Upper lobe of left lung (tissue), 6 donors: ENCODE measurements around the gene SGCA. TPM values are rescaled to one million over a fixed set of nuclear protein-coding genes. Genes with fewer than 3 reads are reported as not detected.

Experiments
- ATAC-seq, 2 donors: fragments of 200-7000 bp; cut with Tn5 transposase; one replicate each; pipeline ENCODE4 v1.9.1; 2022; ENCODE audit warnings: mild to moderate bottlenecking in 2 of 2, moderate library complexity in 2 of 2; ENCODE audit not compliant: low FRiP score in 2 of 2
- DNase-seq, 2 donors: peaks; one replicate each; pipeline ENCODE4 v3.0.0-alpha.2; 2019 to 2020
- H3K27ac ChIP-seq, 4 donors: fragments of 200-600 bp; sonication (generic); one replicate each; pipeline ENCODE4 v1.5.1; 2016 to 2019
- H3K27me3 ChIP-seq, 4 donors: fragments of 200-600 bp; sonication (generic); one replicate each; pipeline ENCODE4 v1.5.1; 2017 to 2019
- H3K36me3 ChIP-seq, 4 donors: fragments of 200-600 bp; sonication (generic); one replicate each; pipeline ENCODE4 v1.5.1; 2016 to 2019
- H3K4me1 ChIP-seq, 4 donors: fragments of 200-600 bp; sonication (generic); one replicate each; pipeline ENCODE4 v1.5.1; 2018 to 2019
- H3K4me3 ChIP-seq, 4 donors: fragments of 200-600 bp; sonication (generic); one replicate each; pipeline ENCODE4 v1.5.1; 2017 to 2019; ENCODE audit warnings: mild to moderate bottlenecking in 2 of 4, moderate library complexity in 1 of 4
- H3K9me3 ChIP-seq, 4 donors: fragments of 200-600 bp; sonication (generic); one replicate each; pipeline ENCODE4 v1.5.1; 2018 to 2019
- CTCF ChIP-seq, 6 experiments: fragments of 450-650 bp in 4 of 6; fragments of 200-600 bp in 2 of 6; sonication (generic) in 2 of 6; IDR thresholded peaks; one replicate each; pipeline ENCODE4 v1.5.1; 2016 to 2019; ENCODE audit warnings: antibody characterized with exemption in 6 of 6
- EP300 ChIP-seq, 4 donors: sonication (generic); formaldehyde crosslinking; IDR thresholded peaks; one replicate each; pipeline ENCODE4 v1.5.1; 2017; ENCODE audit warnings: antibody characterized with exemption in 4 of 4, control low read depth in 2 of 4
- POLR2A ChIP-seq, 4 donors: fragments of 450-650 bp; IDR thresholded peaks; one replicate each; pipeline ENCODE4 v1.5.1; 2016 to 2017; ENCODE audit warnings: antibody characterized with exemption in 4 of 4, mild to moderate bottlenecking in 2 of 4
- POLR2AphosphoS5 ChIP-seq, 2 donors: sonication (generic); formaldehyde crosslinking; IDR thresholded peaks; one replicate each; pipeline ENCODE4 v1.5.1; 2017; ENCODE audit warnings: antibody characterized with exemption in 2 of 2
- WGBS, 2 donors: methylation state at CpG; one replicate each; pipeline ENCODE4 v1.1.5; 2017 to 2018; 5-methylcytosine and 5-hydroxymethylcytosine counted together
- total RNA-seq, 6 donors: library from RNA; depleted of rRNA in 4 of 6; stranded (reverse); fragments of >200 nt in 4 of 6; gene quantifications; one replicate each; pipeline versions ENCODE4 v1.1.0 to v1.2.1, GENCODE V29; 2016 to 2021
- donor health status: DM: no; HTN: no; CAD: no; lungs with moderate emphysema.
- donor health status: DM: no; HTN: yes; CAD: no; lungs with severe emphysema.

The SGCA gene
- total RNA-seq, 6 donors from 2014 or later: 1.6 to 19.7 (median 14.1) TPM

- TF ChIP-seq POLR2A (IDR thresholded peaks at IDR 0.05) (no peak), CTCF (IDR thresholded peaks at IDR 0.05) (no peak), EP300 (IDR thresholded peaks at IDR 0.05) (no peak), POLR2AphosphoS5 (IDR thresholded peaks at IDR 0.05) (peak in 1 of 2 donors; percentile 23)
- peak overlapping the region; percentile 91 to 97 (median 94) for H3K27ac ChIP-seq
- peaks cover 43 to 84% (median 64%) of the 10 kb centered on the region in 4 donors for H3K4me1 ChIP-seq
- H3K9me3 ChIP-seq: no peaks in the 10 kb centered on the region
- H3K36me3 ChIP-seq: peaks cover 12 to 34% (median 32%) of the 10 kb centered on the region in 4 donors
- no peak for DNase-seq
- H3K4me3 ChIP-seq: peak overlapping the region; percentile 65 to 94 (median 85)
- ATAC-seq: no peak
- WGBS, 2 donors: 22 to 33% methylated on average over 11 to 15 of the region's 15 CpGs
- no peaks in the 10 kb centered on the region for H3K27me3 ChIP-seq
These were observed 18.7 kb upstream of the SGCA start for GRCh38 chr17:50146927-50147665.

- DNase-seq (no peak), ATAC-seq (no peak)
- Histone ChIP-seq H3K9me3 (no peaks in the 10 kb centered on the region), H3K36me3 (peaks cover 12 to 26% (median 25%) of the 10 kb centered on the region in 4 donors), H3K27me3 (no peaks in the 10 kb centered on the region), H3K4me1 (peaks cover 45 to 84% (median 63%) of the 10 kb centered on the region in 4 donors), H3K4me3 (peak overlapping the region; percentile 65 to 94 (median 85)), H3K27ac (peak overlapping the region; percentile 91 to 97 (median 94))
- TF ChIP-seq EP300 (IDR thresholded peaks at IDR 0.05): no peak
- no peak for TF ChIP-seq CTCF (IDR thresholded peaks at IDR 0.05)
- TF ChIP-seq POLR2A (IDR thresholded peaks at IDR 0.05): no peak
- TF ChIP-seq POLR2AphosphoS5 (IDR thresholded peaks at IDR 0.05): no peak
- 8 to 22% methylated on average over 4 to 5 of the region's 5 CpGs for WGBS, 2 donors
These were observed 18.0 kb upstream of the SGCA start for GRCh38 chr17:50147841-50148225.

GRCh38 chr17:50148226-50149090 lies 17.3 kb upstream of the SGCA start:
- 0 to 3% methylated on average over 13 of the region's 25 CpGs for WGBS, 2 donors
- DNase-seq: peak; percentile 78 to 93
- H3K36me3 ChIP-seq: peaks cover 9 to 20% (median 18%) of the 10 kb centered on the region in 4 donors
- TF ChIP-seq EP300 (IDR thresholded peaks at IDR 0.05) (peak in 1 of 4 donors; percentile 10), POLR2A (IDR thresholded peaks at IDR 0.05) (peak in 2 of 4 donors; percentile 28 to 39), POLR2AphosphoS5 (IDR thresholded peaks at IDR 0.05) (no peak), CTCF (IDR thresholded peaks at IDR 0.05) (no peak)
- H3K4me1 ChIP-seq: peaks cover 51 to 82% (median 58%) of the 10 kb centered on the region in 4 donors
- no peaks in the 10 kb centered on the region for H3K27me3 ChIP-seq
- peak overlapping the region; percentile 65 to 94 (median 85) for H3K4me3 ChIP-seq
- ATAC-seq: peak; percentile 17 to 32
- peak overlapping the region; percentile 91 to 97 (median 94) for H3K27ac ChIP-seq
- H3K9me3 ChIP-seq: no peaks in the 10 kb centered on the region

GRCh38 chr17:50149091-50149416 lies 16.8 kb upstream of the SGCA start:
- Histone ChIP-seq H3K4me1 (peaks cover 54 to 82% (median 60%) of the 10 kb centered on the region in 4 donors), H3K27ac (peak overlapping the region; percentile 91 to 97 (median 94)), H3K36me3 (peaks cover 6 to 14% (median 12%) of the 10 kb centered on the region in 4 donors), H3K4me3 (peak overlapping the region; percentile 65 to 94 (median 85)), H3K27me3 (no peaks in the 10 kb centered on the region), H3K9me3 (no peaks in the 10 kb centered on the region)
- WGBS, 2 donors: 0% methylated on average over 8 to 13 of the region's 30 CpGs
- TF ChIP-seq POLR2AphosphoS5 (IDR thresholded peaks at IDR 0.05) (no peak), POLR2A (IDR thresholded peaks at IDR 0.05) (no peak), EP300 (IDR thresholded peaks at IDR 0.05) (no peak), CTCF (IDR thresholded peaks at IDR 0.05) (no peak)
- DNase-seq (no peak), ATAC-seq (no peak)
